BE2C (cell line): ENCODE results near the gene CARD9.

Source experiments
- DNase-seq: peaks from one replicate; pipeline ENCODE4 v3.0.0-alpha.2; 2020
- H3K27me3 ChIP-seq: fragments of 250-450 bp; sonication (Bioruptor Pico); 2 replicates; pipeline ENCODE4 v1.5.1; 2020; ENCODE audit warnings: mild to moderate bottlenecking
- H3K36me3 ChIP-seq: fragments of 250-450 bp; sonication (Bioruptor Pico); 2 replicates; pipeline ENCODE4 v1.5.1; 2020; ENCODE audit warnings: mild to moderate bottlenecking
- H3K4me1 ChIP-seq: fragments of 250-450 bp; sonication (Bioruptor Pico); 2 replicates; pipeline ENCODE4 v1.5.1; 2020
- H3K4me3 ChIP-seq: 2 replicates; pipeline ENCODE4 v1.5.1; 2011; ENCODE audit warnings: low read depth, low read length
- H3K9me3 ChIP-seq: fragments of 250-450 bp; sonication (Bioruptor Pico); 2 replicates; pipeline ENCODE4 v1.5.1; 2020
- TF ChIP-seq, protein P1 (sequence below): IDR thresholded peaks from 2 replicates; pipeline ENCODE4 v1.5.1; 2012; ENCODE audit warnings: mild to moderate bottlenecking, low read depth, low read length

CARD9 gene

DNA sequence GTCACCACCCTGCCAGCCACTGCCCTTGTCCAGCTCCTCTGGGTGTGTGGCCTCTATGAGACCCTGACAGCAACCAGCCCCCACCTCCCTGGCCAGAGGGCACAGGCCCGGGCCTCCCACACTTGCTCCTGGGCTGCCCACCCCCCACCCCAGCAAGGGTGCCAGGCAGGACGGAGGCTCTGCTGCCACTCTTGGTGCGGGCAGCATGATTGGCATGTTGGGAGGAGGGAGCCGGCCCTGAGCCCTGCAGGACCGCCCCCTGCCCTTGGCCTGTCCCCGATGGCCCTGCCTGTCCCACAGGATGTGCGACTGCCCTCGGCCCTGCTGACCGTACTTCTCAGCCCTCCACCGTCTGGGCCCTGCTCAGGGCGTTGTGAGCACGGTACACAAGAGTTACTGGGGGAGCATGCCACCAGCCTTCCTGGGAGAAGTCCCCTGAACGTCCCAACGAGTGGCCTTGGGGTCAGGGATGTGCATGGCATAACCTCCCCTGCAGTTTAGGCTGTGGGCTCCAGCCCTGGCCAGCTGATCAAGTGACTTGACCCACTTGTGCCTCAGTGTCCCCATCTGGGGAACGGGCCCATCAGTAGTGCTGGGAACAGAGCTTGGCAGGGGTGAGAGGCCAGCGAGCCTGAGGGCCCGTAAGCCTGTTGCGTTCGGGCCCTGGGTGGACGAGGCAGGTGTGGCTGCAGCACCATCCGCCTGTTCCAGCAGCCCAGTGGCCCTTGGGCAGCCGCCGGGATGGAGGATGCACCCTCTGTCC is 30.2 kb downstream of the CARD9 start:
- Histone ChIP-seq H3K36me3 (peaks cover 19% of the 10 kb centered on the region), H3K4me1 (peaks cover 33% of the 10 kb centered on the region), H3K4me3 (peak overlapping the region; percentile 22; the same call in 1 of the 2 replicates), H3K27me3 (no peaks in the 10 kb centered on the region), H3K9me3 (no peaks in the 10 kb centered on the region)
- TF ChIP-seq, protein P1, sequence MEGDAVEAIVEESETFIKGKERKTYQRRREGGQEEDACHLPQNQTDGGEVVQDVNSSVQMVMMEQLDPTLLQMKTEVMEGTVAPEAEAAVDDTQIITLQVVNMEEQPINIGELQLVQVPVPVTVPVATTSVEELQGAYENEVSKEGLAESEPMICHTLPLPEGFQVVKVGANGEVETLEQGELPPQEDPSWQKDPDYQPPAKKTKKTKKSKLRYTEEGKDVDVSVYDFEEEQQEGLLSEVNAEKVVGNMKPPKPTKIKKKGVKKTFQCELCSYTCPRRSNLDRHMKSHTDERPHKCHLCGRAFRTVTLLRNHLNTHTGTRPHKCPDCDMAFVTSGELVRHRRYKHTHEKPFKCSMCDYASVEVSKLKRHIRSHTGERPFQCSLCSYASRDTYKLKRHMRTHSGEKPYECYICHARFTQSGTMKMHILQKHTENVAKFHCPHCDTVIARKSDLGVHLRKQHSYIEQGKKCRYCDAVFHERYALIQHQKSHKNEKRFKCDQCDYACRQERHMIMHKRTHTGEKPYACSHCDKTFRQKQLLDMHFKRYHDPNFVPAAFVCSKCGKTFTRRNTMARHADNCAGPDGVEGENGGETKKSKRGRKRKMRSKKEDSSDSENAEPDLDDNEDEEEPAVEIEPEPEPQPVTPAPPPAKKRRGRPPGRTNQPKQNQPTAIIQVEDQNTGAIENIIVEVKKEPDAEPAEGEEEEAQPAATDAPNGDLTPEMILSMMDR = no peak
- DNase-seq = no peak

DNA sequence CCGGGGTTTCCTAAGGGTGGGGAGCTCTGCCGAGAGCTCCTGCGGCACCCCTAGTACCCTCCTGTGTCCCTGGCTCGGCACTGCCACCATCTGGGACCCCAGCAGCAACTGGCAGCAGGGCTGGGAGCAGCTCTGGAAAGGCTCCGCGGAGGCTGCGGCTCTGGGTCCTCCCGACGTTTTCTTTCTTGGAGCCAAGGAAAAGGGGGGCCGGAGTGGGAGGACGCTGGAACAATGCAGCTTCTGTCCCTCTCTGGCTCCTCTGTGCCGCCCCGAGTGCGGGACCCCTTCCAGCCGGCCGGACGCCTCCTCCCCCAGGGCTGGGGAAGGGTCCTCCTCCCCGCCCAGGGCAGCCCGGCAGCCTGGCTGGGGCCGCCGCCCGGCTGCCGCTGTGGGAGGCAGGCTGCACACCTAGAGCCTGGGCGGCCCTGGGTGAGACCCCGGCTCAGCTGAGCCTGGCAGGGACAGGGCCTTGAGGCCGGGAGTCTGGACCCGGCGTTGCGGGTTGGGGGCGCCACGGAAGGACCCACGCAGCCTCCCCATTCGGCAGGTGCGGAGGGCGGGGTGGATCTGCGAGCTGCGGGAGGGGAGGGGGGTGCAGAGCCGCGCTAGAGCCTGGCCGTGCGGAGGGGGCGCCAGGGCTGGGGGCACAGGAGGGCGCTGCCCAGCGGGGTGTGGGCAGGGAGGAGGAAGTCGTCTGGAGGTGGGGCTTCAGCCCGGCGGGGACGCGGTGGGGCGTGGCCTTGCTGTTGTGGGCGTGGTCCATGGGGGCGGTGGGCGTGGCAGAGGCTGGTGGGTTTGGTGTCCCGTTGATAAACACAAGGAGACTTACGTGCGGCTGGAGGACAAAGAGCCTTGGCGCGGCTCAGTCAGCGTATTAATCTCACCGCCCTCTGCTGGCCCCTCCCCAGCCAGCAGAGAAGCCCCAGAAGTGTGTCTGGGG is 31.0 kb downstream of the CARD9 start:
- TF ChIP-seq, protein P1 = peak; percentile 29; the same call in 1 of the 2 replicates
- H3K9me3 ChIP-seq = no peaks in the 10 kb centered on the region
- H3K27me3 ChIP-seq = no peaks in the 10 kb centered on the region
- H3K4me1 ChIP-seq = peaks cover 25% of the 10 kb centered on the region
- peak overlapping the region; percentile 22 for H3K4me3 ChIP-seq
- H3K36me3 ChIP-seq = peaks cover 28% of the 10 kb centered on the region
- peak; percentile 90 for DNase-seq

DNA sequence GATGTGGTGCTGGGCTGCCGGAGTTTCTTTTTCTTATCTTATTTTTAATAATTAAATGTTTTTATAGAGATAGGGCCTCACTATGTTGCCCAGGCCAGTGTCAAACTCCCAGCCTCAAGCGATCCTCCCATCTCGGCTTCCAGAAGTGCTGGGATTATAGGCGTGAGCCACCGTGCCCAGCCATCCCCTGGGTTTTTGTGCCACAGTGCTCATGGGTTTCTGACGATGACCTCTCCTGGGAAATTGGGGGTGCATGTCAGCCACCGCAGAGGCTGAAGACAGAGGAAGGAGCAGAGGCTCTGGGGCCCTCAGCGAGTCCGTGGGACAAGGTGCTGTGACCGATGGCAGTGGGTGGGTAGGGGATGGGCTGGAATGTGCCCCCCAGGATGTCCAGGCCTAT is 31.7 kb downstream of the CARD9 start:
- TF ChIP-seq, protein P1 = no peak
- peaks cover 33% of the 10 kb centered on the region for H3K36me3 ChIP-seq
- no peaks in the 10 kb centered on the region for H3K27me3 ChIP-seq
- no peak overlapping the region for H3K4me3 ChIP-seq
- H3K9me3 ChIP-seq = no peaks in the 10 kb centered on the region
- no peak for DNase-seq
- peaks cover 23% of the 10 kb centered on the region for H3K4me1 ChIP-seq

DNA sequence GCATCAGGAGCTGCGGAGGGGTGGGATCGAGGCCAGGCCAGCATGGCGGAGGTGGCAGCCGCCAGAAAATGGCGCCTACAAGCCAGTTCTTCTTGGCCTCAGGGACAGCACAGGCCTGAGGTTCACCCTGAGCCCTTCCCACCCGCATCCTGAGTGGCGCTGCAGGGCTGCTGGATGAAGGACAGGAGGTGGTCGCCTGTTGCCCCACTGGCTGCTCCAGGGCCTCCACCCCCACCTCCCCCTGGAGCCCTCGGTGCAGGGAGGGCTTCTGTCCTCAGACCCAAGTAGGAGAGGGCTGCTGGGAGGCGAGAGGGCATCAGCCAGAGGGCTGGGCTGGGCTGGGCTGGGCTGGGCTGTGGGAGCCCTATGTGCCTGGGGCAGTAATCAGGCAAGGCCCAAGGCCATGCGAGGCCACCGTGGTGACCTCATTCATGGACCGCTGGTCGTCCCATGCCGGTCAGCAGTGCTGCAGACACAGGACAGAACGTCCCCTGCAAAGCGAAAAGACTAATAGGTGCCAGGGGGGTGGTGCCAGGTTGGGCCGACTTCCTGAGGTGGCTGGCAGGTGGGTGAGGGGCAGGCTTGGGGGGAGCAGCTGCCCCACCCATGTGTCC is 32.3 kb downstream of the CARD9 start:
- Histone ChIP-seq H3K9me3 (no peaks in the 10 kb centered on the region), H3K36me3 (peaks cover 36% of the 10 kb centered on the region), H3K4me3 (no peak overlapping the region), H3K27me3 (no peaks in the 10 kb centered on the region), H3K4me1 (peaks cover 17% of the 10 kb centered on the region)
- TF ChIP-seq, protein P1 = no peak
- DNase-seq = no peak

DNA sequence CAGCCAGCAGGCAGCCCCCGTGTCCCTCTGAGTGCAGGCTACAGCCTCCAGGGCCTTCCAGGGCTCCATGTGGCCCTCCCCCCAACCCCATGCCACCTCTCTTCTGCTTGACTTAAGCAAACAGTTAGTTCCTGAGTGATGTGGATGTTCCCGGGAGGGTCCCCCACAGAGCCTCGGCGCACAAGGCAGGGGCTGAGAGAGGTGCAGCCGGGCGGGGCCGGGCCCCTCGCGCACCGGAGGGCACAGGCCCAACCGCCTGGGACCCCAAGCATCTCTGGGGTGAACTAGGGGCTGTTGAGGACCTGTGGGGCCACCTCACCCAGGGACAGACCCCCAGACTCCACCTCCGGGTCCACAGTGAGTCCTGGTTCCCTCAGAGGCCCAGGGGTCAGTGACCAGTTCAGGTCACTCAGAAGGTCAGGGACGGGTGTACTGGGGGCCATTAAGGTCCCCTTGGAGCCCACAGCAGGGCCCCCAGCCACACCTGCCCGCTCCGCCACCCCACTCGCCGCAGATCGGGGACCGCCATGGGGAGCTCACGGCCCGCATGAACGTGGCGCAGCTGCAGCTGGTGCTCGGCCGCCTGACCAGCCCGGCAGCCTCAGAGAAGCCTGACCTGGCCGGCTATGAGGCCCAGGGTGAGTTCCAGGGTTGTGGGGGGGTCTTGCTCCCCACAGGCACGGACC is 33.0 kb downstream of the CARD9 start:
- H3K36me3 ChIP-seq = peaks cover 41% of the 10 kb centered on the region

More for the DNA sequence above, 33.0 kb downstream of the CARD9 start:
- Histone ChIP-seq H3K9me3 (no peaks in the 10 kb centered on the region), H3K4me1 (peaks cover 10% of the 10 kb centered on the region), H3K27me3 (no peaks in the 10 kb centered on the region), H3K4me3 (no peak overlapping the region)
- DNase-seq = no peak
- TF ChIP-seq, protein P1 = no peak
